Iris pigment epithelial cell (primary cell): Measurements from ENCODE around the gene ALS2.
"Not testable (repeated sequence)": the region's sequence is repeated elsewhere in the genome, so short reads cannot be mapped to it uniquely, and the experiment has no call there.

Experiments
- DNase-seq: peaks from one replicate; pipeline ENCODE4 v3.0.0-alpha.2; 2011; ENCODE audit warnings: low read depth

Gene ALS2

GRCh38 chr2:201780674-201781493 lies at the start of gene ALS2:
TSS of gene ALS2 (minus strand) at chr2:201780933. CDS start at chr2:201768885, 12,048 bp downstream.
- peak; percentile 98 for DNase-seq

- no peak for DNase-seq
These were observed 47.5 kb upstream of the ALS2 start for GRCh38 chr2:201828220-201828619.

GRCh38 chr2:201827621-201828020 lies 46.9 kb upstream of the ALS2 start:
- DNase-seq: no peak

- DNase-seq: no peak
These were observed 43.5 kb upstream of the ALS2 start for GRCh38 chr2:201824212-201824611.

GRCh38 chr2:201821080-201821479 lies 40.3 kb upstream of the ALS2 start:
- DNase-seq: no peak

- DNase-seq: no peak
These were observed 39.8 kb upstream of the ALS2 start for GRCh38 chr2:201820383-201821007.

- no peak for DNase-seq
These were observed 36.2 kb upstream of the ALS2 start for GRCh38 chr2:201816657-201817575.

GRCh38 chr2:201813996-201814760 lies 33.4 kb upstream of the ALS2 start:
- no peak for DNase-seq

GRCh38 chr2:201810604-201811003 lies 29.9 kb upstream of the ALS2 start:
- not testable (repeated sequence) for DNase-seq

GRCh38 chr2:201809633-201810032 lies 28.9 kb upstream of the ALS2 start:
- no peak for DNase-seq

GRCh38 chr2:201808027-201808426 lies 27.3 kb upstream of the ALS2 start:
- no peak for DNase-seq

- DNase-seq: peak; percentile 56
These were observed 26.8 kb upstream of the ALS2 start for GRCh38 chr2:201807452-201807999.

- DNase-seq: peak; percentile 70
These were observed 25.9 kb upstream of the ALS2 start, which contains the start of gene CDK15 for GRCh38 chr2:201806442-201807170. TSS of gene CDK15 (plus strand) at chr2:201806537. CDS start at chr2:201806665, 128 bp downstream.

- DNase-seq: peak; percentile 77
These were observed 18.2 kb upstream of the ALS2 start for GRCh38 chr2:201798914-201799285.

- peak; percentile 85 for DNase-seq
These were observed 17.6 kb upstream of the ALS2 start for GRCh38 chr2:201798252-201798913.

- peak; percentile 75 for DNase-seq
These were observed 16.6 kb upstream of the ALS2 start for GRCh38 chr2:201797175-201797840.

GRCh38 chr2:201796478-201796865 lies 15.7 kb upstream of the ALS2 start:
- DNase-seq: no peak

- peak; percentile 63 for DNase-seq
These were observed 15.1 kb upstream of the ALS2 start for GRCh38 chr2:201795607-201796477.
